Liver (tissue), 9 donors: ENCODE data around the gene RFX4. TPM values are rescaled to one million over a fixed set of nuclear protein-coding genes. Genes with fewer than 3 reads are reported as not detected.

Experiments used
- DNase-seq: peaks from one replicate; pipeline ENCODE4 v3.0.0-alpha.2; 2017; ENCODE audit warnings: low spot score
- H3K27ac ChIP-seq, 2 donors: one replicate each; pipeline ENCODE4 v1.7.0; 2013; ENCODE audit warnings: inconsistent platforms in 2 of 2, low read length in 2 of 2, control low read depth in 1 of 2, low read depth in 1 of 2, mild to moderate bottlenecking in 1 of 2
- H3K27me3 ChIP-seq, 4 donors: one replicate each; pipeline versions ENCODE4 v1.6.1 to v1.7.0; 2013; ENCODE audit warnings: low read length in 3 of 4, inconsistent platforms in 1 of 4, mild to moderate bottlenecking in 1 of 4, moderate library complexity in 1 of 4; ENCODE audit not compliant: control insufficient read depth in 4 of 4, insufficient read depth in 4 of 4
- H3K36me3 ChIP-seq, 4 donors: one replicate each; pipeline versions ENCODE4 v1.6.1 to v1.7.0; 2013; ENCODE audit warnings: low read length in 3 of 4, mild to moderate bottlenecking in 3 of 4, low read depth in 1 of 4, moderate library complexity in 1 of 4; ENCODE audit not compliant: control insufficient read depth in 4 of 4, insufficient read depth in 3 of 4
- H3K4me1 ChIP-seq, 4 donors: one replicate each; pipeline versions ENCODE4 v1.6.1 to v1.7.0; 2013; ENCODE audit warnings: low read length in 3 of 4, mild to moderate bottlenecking in 3 of 4, moderate library complexity in 1 of 4; ENCODE audit not compliant: control insufficient read depth in 4 of 4, insufficient read depth in 4 of 4
- H3K4me3 ChIP-seq, 3 donors: one replicate each; pipeline versions ENCODE4 v1.6.1 to v1.7.0; 2013; ENCODE audit warnings: low read length in 3 of 3, control low read depth in 1 of 3, low read depth in 1 of 3, mild to moderate bottlenecking in 1 of 3
- H3K9ac ChIP-seq, 2 donors: one replicate each; pipeline ENCODE4 v1.7.0; 2013; ENCODE audit warnings: low read length in 2 of 2, mild to moderate bottlenecking in 2 of 2, moderate library complexity in 2 of 2, control low read depth in 1 of 2, low read depth in 1 of 2
- H3K9me3 ChIP-seq, 4 donors: one replicate each; pipeline versions ENCODE4 v1.6.1 to v1.7.0; 2013; ENCODE audit warnings: low read length in 3 of 4; ENCODE audit not compliant: control insufficient read depth in 4 of 4
- ATF3 ChIP-seq: IDR thresholded peaks from 2 replicates; pipeline ENCODE4 v1.6.1; 2016; ENCODE audit warnings: antibody characterized with exemption
- EGR1 ChIP-seq, 2 donors: IDR thresholded peaks; 2 replicates each; pipeline ENCODE4 v1.6.1; 2016 to 2018; ENCODE audit warnings: antibody characterized with exemption in 2 of 2, low read depth in 2 of 2
- FOXA2 ChIP-seq: IDR thresholded peaks from 2 replicates; pipeline ENCODE4 v1.6.1; 2016; ENCODE audit warnings: antibody characterized with exemption
- HNF4A ChIP-seq, 2 donors: conservative IDR thresholded peaks; 2 replicates each; pipeline ENCODE4 v1.6.1; 2016; ENCODE audit warnings: antibody characterized with exemption in 2 of 2, mild to moderate bottlenecking in 2 of 2
- JUND ChIP-seq, 2 donors: IDR thresholded peaks; 2 replicates each; pipeline ENCODE4 v1.6.1; 2016; ENCODE audit warnings: antibody characterized with exemption in 2 of 2
- NR2F2 ChIP-seq: IDR thresholded peaks from 2 replicates; pipeline ENCODE4 v1.6.1; 2016; ENCODE audit warnings: antibody characterized with exemption
- RAD21 ChIP-seq, 2 donors: IDR thresholded peaks; 2 replicates each; pipeline ENCODE4 v1.6.1; 2016; ENCODE audit warnings: antibody characterized with exemption in 2 of 2, mild to moderate bottlenecking in 2 of 2
- REST ChIP-seq: IDR thresholded peaks from 2 replicates; pipeline ENCODE4 v1.6.1; 2016; ENCODE audit warnings: antibody characterized with exemption, mild to moderate bottlenecking
- SP1 ChIP-seq: IDR thresholded peaks from 2 replicates; pipeline ENCODE4 v1.6.1; 2018; ENCODE audit warnings: antibody characterized with exemption, mild to moderate bottlenecking
- YY1 ChIP-seq: IDR thresholded peaks from 2 replicates; pipeline ENCODE4 v1.6.1; 2016; ENCODE audit warnings: antibody characterized with exemption, mild to moderate bottlenecking
- ZBTB33 ChIP-seq: IDR thresholded peaks from 2 replicates; pipeline ENCODE4 v1.6.1; 2016; ENCODE audit warnings: antibody characterized with exemption
- WGBS: extraction: QIAGEN DNeasy Blood & Tissue Kit; methylation state at CpG from one replicate; pipeline ENCODE4 v1.1.7; 2013; 5-methylcytosine and 5-hydroxymethylcytosine counted together
- polyA plus RNA-seq, 2 donors: library from polyadenylated mRNA; stranded (reverse) in 1 of 2; unstranded in 1 of 2; fragments of 200-250 nt in 1 of 2; fragments of >200 nt in 1 of 2; fragmentation: Nextera tagmentation in 1 of 2; extraction: Ambion mirVana in 1 of 2; gene quantifications; one replicate each; pipeline versions ENCODE4 v1.2.1 to v1.2.3, GENCODE V29; 2013 to 2015
- total RNA-seq, 2 donors: library from RNA; depleted of rRNA; stranded (reverse); fragments of >200 nt; gene quantifications; one replicate each; pipeline ENCODE4 v1.2.3, GENCODE V29; 2014
- TF ChIP-seq, protein P1 (sequence below): IDR thresholded peaks from 2 replicates; pipeline ENCODE4 v1.6.1; 2016; ENCODE audit warnings: antibody characterized with exemption
- TF ChIP-seq, protein P2 (sequence below): fragments of 150-350 bp; IDR thresholded peaks from 2 replicates; pipeline ENCODE4 v1.5.1; 2017; ENCODE audit warnings: improper control_type of control experiment, low read depth, low read length; ENCODE audit not compliant: missing input control
- donor health status: healthy.
- donor health status: healthy.
- donor health status: healthy.
- donor health status: healthy.
- donor health status: healthy.

RFX4 gene
- total and polyA plus RNA-seq, 4 donors = not detected

DNA sequence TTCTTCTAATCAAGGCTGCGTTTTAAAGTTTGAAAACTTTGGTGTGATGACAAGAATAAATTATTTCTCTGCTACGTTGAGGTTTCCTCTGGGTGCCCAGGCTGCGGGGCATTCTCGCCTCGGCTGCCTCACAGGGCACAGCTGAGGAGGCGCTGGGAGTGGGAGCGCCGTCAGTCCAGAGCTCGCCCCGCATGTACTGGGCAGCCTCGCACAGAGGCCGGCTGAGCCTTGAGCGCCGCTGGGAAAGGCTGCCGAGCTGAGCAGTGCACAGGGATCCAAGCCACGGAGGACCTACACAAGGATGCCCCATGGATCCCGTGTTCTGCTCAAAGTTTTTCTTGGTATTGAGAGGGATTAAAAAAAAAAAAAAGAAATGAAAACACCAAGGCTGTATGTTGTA, 11.6 kb downstream of the RFX4 start:
- no peak for DNase-seq
- H3K27me3 ChIP-seq = peaks cover 0 to 20% (median 6%) of the 10 kb centered on the region in 4 donors
- no peaks in the 10 kb centered on the region for H3K9me3 ChIP-seq
- H3K27ac ChIP-seq = no peak overlapping the region
- TF ChIP-seq ATF3 = no peak
- TF ChIP-seq, protein P1, sequence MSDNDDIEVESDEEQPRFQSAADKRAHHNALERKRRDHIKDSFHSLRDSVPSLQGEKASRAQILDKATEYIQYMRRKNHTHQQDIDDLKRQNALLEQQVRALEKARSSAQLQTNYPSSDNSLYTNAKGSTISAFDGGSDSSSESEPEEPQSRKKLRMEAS = no peak
- WGBS = 35% methylated on average over 17 of the region's 17 CpGs
- H3K36me3 ChIP-seq = no peaks in the 10 kb centered on the region
- no peak overlapping the region for H3K9ac ChIP-seq
- no peak overlapping the region for H3K4me3 ChIP-seq
- no peaks in the 10 kb centered on the region for H3K4me1 ChIP-seq

DNA sequence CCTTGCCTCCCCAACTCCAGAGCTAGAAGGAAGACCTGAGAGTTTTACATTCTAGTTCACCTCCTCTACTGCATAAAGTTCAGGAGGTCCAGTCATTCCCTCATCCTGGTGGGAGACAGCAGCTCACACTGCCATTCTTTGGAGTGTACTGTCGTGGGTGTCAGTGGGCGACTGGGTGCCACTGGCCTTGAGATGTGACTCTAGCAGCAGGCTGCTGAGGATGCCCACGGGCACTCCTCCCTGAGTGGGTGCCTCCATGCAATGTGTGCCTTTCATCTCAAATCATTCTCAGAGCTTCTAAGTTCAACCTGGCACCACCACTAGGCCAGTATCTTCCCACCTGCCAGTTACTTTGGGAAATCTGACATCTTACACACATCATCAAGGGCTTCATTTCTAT, 12.5 kb downstream of the RFX4 start:
- no peak for DNase-seq
- peaks cover 0 to 14% (median 5%) of the 10 kb centered on the region in 4 donors for H3K27me3 ChIP-seq
- H3K9me3 ChIP-seq = no peaks in the 10 kb centered on the region
- H3K36me3 ChIP-seq = no peaks in the 10 kb centered on the region
- H3K4me1 ChIP-seq = no peaks in the 10 kb centered on the region
- WGBS = 93% methylated on average over 3 of the region's 3 CpGs
- no peak overlapping the region for H3K27ac ChIP-seq
- H3K4me3 ChIP-seq = no peak overlapping the region
- no peak overlapping the region for H3K9ac ChIP-seq
- TF ChIP-seq HNF4A (conservative IDR thresholded peaks at IDR 0.05) (no peak), JUND (IDR thresholded peaks at IDR 0.05) (no peak), NR2F2 (no peak), FOXA2 (no peak), REST (no peak), SP1 (no peak), ZBTB33 (no peak), ATF3 (no peak), RAD21 (IDR thresholded peaks at IDR 0.05) (no peak), EGR1 (IDR thresholded peaks at IDR 0.05; ENCODE audit: low read depth in 2 of 2) (no peak), YY1 (no peak)
- TF ChIP-seq, protein P1 = no peak
- TF ChIP-seq, protein P2, sequence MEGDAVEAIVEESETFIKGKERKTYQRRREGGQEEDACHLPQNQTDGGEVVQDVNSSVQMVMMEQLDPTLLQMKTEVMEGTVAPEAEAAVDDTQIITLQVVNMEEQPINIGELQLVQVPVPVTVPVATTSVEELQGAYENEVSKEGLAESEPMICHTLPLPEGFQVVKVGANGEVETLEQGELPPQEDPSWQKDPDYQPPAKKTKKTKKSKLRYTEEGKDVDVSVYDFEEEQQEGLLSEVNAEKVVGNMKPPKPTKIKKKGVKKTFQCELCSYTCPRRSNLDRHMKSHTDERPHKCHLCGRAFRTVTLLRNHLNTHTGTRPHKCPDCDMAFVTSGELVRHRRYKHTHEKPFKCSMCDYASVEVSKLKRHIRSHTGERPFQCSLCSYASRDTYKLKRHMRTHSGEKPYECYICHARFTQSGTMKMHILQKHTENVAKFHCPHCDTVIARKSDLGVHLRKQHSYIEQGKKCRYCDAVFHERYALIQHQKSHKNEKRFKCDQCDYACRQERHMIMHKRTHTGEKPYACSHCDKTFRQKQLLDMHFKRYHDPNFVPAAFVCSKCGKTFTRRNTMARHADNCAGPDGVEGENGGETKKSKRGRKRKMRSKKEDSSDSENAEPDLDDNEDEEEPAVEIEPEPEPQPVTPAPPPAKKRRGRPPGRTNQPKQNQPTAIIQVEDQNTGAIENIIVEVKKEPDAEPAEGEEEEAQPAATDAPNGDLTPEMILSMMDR = no peak
